Activated CD4-positive, alpha-beta T cell treated with anti-CD3 and anti-CD28 coated beads for 4 hours (primary cell): ENCODE measurements around the gene CRYBG3.
"Not testable (repeated sequence)": the region's sequence is repeated elsewhere in the genome, so short reads cannot be mapped to it uniquely, and the experiment has no call there.

ENCODE experiments used
- DNase-seq, 2 donors: peaks; one replicate each; pipeline ENCODE4 v3.0.0-alpha.2; 2020

Gene CRYBG3

GRCh38 chr3:97901313-97902248 is 79.8 kb downstream of the CRYBG3 start:
- DNase-seq = no peak

GRCh38 chr3:97909830-97910229 is 88.0 kb downstream of the CRYBG3 start:
- DNase-seq = not testable (repeated sequence)

DNA sequence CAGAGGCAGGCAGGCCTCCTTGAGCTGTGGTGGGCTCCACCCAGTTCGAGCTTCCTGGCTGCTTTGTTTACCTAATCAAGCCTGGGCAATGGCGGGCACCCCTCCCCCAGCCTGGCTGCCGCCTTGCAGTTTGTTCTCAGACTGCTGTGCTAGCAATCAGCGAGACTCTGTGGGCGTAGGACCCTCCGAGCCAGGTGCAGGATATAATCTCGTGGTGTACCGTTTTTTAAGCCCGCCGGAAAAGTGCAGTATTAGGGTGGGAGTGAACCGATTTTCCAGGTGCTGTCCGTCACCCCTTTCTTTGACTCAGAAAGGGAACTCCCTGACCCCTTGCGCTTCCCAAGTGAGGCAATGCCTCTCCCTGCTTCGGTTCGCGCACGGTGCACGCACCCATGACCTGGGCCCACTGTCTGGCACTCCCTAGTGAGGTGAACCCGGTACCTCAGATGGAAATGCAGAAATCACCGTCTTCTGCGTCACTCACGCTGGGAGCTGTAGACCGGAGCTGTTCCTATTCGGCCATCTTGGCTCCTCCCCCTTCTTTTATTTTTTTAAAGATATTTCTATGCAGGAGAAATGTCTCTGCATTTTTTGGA is 88.5 kb downstream of the CRYBG3 start:
- peak in 1 of 2 donors; percentile 3 for DNase-seq

DNA sequence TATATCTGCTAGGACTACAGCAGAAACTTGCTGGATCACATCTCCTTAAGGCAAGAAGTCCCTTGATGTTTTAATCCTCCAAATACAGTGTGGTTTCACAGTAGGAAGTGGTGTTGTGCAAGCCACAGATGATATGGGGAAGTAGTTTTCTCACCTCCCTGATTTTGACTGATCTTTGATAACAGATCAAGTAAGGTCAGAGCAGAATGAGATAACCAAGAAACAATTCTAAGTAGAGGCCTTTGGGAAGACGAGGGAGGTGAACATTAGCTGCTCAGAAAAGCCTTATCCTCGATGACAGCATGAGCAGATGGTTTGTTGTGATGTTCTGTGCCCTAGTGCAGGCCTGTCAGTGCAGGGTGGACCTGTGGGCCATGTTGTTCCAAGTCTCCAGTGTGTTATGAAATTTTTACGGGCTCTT is 89.1 kb downstream of the CRYBG3 start:
- peak in 1 of 2 donors; percentile 1 for DNase-seq

DNA sequence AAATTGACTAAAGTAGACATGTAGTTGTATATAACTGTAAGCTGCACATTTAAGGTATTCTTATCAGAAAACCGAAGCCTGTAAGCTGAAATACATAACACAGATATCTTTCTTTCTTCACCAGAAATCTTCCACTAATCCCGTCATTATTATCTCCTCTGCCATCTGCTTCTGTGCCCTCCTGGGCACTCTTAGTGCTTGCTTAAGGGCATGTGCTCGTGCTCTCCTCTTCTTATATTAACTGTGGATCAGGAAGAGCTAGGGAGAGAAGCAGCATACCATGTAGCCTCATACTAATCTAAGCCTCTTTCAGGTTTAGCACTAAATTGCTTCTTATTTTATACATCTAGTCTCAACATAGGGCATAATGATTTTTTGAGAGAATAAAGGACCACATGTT is 89.6 kb downstream of the CRYBG3 start:
- DNase-seq = no peak

GRCh38 chr3:97914388-97914787 is 92.6 kb downstream of the CRYBG3 start:
- DNase-seq = no peak

GRCh38 chr3:97916576-97916975 is 94.8 kb downstream of the CRYBG3 start:
- DNase-seq = no peak

DNA sequence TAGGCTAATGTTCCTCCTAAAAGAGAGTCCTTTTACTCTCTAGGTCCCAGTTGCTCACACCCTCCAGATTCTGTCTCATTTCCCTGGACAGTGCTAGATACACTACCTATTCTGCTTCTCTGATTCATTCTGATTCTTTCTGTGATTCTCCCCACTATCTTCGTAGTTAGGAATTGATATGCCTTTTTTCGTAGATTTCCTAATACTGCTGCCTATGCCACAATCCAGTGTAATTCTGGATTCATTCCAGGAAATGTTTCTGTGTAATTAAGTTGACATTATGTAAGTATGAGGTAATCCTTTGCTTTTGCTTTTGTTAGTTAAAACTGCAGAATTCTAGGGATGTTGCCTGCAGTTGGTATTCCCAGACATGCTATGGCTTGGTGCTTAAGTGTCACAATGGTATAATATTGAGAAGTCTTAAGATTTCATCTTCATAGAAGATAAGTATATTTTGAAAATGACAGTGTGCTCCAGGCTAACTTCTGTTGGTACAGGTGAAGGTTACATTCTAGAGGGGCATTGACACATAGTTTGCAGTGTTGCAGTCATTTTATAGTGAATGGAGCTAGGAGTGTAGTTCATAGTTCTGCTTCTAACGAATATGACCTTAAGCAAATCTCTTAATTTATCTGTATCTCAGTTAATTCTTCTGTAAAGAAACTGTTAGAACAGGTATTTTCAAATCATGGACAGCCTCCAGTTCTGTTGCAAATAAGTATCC is 96.2 kb downstream of the CRYBG3 start:
- DNase-seq = no peak

- no peak for DNase-seq
Observed at GRCh38 chr3:97927704-97928103, 105.9 kb downstream of the CRYBG3 start.

- no peak for DNase-seq
Observed at GRCh38 chr3:97928986-97929385, 107.2 kb downstream of the CRYBG3 start.

GRCh38 chr3:97930018-97930417 is 108.2 kb downstream of the CRYBG3 start:
- DNase-seq = no peak

- DNase-seq = no peak
Observed at GRCh38 chr3:97931218-97931617, 109.4 kb downstream of the CRYBG3 start.

- no peak for DNase-seq
Observed at GRCh38 chr3:97932387-97932801, 110.6 kb downstream of the CRYBG3 start.

GRCh38 chr3:97934980-97935695 is 113.3 kb downstream of the CRYBG3 start:
- DNase-seq = no peak

DNA sequence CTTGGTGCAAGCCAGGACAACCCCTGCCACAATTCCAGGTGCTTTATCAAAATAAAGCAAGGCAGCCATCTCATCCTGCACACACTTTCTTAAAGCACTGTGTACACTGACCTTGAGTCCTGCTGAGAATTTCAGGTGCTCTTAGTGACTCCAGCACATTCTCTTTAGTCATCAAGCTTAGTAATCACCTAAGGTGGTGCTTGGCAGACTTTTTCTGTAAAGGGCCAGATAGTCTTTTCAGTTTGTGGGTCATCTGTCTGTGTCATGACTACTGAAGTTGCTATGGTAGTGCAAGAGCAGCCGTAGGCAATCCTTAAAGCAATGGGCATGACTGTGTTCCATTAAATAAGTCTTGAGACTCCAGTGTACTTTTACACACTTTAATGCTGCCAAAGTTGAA is 114.0 kb downstream of the CRYBG3 start:
- DNase-seq = no peak

GRCh38 chr3:97937205-97937604 is 115.4 kb downstream of the CRYBG3 start:
- DNase-seq = no peak

DNA sequence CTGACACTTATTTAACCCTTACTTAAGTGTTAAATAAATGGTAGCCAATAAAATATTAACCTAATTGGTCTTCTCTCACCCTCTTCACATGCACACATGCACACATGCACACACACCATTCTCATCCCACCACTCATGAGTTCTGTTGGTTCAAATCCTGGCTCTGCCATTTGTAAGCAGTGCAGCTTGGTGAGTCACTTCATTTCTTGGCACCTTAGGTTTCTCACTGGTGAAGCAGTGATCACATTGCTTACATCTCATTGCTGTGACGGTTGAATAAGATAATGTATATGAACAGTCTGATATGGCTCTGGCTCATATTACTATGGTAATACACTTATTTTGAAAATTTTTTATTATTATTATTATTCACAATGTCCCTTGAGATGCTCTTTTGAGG is 116.6 kb downstream of the CRYBG3 start:
- DNase-seq = no peak

GRCh38 chr3:97939401-97939800 is 117.6 kb downstream of the CRYBG3 start:
- DNase-seq = no peak

GRCh38 chr3:97940034-97940433 is 118.2 kb downstream of the CRYBG3 start:
- DNase-seq = no peak

GRCh38 chr3:97942801-97943546 is 121.2 kb downstream of the CRYBG3 start:
- DNase-seq = no peak

- no peak for DNase-seq
Observed at GRCh38 chr3:97948351-97949109, 126.7 kb downstream of the CRYBG3 start.
